Middle frontal gyrus (tissue), 1 donor: ENCODE data around the gene CRABP1.
"Not testable (repeated sequence)": the region's sequence is repeated elsewhere in the genome, so short reads cannot be mapped to it uniquely, and the experiment has no call there.

Experiments
- DNase-seq: peaks from one replicate; pipeline ENCODE4 v3.0.0-alpha.2; 2015; ENCODE audit warnings: low spot score; ENCODE audit errors: extremely low spot score

The CRABP1 gene

DNA sequence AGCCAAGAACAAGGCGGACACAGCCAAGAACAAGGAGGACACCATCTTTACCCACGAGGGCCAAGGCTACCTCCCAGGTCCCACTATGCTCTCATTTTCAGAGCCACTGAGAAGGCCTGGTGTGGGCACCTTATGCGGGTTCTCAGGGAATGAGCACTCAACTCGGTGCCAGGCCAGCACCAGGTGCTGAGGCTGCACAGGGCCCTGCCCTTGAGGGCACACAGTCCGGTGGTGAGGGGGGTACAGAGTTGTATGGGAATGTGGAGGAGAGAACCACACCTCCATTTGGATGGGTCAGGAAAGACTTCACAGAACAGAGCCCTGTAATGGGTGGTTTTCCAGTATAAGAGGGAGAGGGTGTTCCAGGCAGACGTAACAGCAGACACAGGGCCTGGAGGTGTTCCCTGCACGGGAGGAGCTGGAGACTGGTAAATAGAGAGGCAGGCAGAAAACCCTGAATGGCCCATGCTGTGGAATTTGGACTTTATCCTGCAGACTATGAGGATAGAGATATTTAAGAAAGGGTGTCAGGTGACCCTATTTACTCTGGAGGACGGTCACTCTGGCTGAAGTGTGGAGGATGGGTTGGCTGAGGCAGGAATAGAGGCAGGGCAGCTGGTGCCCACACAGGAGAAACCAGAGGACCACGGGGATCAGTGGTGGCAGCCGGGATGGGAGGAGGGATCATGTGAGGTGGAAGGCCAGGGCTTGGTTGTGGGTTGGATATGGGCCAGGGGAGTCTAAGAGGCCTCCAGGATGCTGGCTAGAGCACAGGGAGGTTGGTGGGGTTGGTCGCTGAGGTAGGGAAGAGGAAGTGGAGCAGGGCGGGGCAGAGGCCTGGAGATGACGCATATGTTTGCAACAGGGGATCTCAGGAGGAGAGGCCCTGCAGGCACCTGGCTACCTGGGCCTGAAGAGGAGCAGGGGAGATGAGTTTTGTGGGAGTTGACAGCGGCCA is 34.6 kb downstream of the CRABP1 start:
- no peak for DNase-seq

DNA sequence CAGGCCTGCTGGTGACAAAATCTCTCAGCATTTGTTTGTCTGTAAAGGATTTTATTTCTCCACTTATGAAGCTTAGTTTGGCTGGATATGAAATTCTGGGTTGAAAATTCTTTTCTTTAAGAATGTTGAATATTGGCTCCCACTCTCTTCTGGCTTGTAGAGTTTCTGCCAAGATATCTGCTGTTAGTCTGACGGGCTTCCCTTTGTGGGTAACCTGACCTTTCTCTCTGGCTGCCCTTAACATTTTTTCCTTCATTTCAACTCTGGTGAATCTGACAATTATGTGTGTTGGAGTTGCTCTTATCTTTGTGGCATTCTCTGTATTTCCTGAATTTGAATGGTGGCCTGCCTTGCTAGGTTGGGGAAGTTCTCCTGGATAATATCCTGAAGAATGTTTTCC is 40.0 kb downstream of the CRABP1 start:
- not testable (repeated sequence) for DNase-seq

DNA sequence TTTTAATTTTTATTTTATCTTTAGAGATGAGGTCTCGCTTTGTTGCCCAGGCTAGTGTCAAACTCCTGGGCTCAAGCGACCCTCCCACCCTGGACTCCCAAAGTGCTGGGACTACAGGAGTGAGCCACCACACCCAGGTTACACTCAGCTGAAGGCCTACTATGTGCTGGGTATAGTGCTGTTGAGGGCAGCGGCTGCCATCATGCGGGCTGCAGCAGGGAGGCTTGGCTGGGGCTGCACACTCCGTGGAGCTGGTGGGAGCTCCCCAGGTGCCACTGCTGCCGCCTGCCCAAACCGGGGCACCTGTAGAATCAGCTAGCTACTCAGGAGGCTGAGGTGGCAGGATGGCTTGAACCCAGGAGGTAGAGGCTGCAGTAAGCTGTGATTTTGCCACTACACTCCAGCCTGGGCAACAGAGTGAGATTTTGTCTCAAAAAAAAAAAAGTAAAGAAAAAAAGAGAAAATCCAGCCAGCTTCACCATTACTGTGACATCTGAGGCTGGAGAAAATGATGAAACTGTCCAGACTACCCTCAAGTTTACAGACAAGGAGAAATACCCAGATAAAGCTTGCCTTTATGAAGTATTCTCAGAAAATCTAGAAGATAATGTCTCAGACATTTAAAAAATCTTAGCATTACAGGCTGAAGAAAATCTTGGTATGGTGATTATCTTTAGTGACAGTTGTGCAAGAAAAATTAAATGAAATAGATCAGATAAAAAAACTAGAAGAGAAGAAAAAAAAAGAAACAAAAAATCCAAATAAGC is 42.1 kb downstream of the CRABP1 start:
- no peak for DNase-seq

DNA sequence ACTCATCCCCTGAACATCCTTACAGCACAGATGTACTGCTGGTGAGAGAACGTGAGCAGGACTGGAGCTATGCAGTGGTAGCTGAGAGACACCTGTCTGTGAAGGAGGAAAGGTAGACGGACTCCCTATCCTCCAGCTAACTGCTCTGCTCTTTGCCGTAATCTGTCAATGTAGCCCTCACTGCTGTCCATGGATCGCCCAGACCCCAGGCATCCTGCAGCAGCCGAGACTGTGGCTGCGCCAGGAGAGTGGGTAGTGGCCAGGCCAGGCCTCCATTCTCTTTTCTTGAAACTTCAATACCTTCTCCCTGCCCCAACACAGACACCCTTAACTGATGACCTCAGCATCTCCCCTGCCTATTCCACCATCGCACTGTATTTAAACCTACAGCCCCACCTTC is 44.5 kb downstream of the CRABP1 start:
- no peak for DNase-seq

DNA sequence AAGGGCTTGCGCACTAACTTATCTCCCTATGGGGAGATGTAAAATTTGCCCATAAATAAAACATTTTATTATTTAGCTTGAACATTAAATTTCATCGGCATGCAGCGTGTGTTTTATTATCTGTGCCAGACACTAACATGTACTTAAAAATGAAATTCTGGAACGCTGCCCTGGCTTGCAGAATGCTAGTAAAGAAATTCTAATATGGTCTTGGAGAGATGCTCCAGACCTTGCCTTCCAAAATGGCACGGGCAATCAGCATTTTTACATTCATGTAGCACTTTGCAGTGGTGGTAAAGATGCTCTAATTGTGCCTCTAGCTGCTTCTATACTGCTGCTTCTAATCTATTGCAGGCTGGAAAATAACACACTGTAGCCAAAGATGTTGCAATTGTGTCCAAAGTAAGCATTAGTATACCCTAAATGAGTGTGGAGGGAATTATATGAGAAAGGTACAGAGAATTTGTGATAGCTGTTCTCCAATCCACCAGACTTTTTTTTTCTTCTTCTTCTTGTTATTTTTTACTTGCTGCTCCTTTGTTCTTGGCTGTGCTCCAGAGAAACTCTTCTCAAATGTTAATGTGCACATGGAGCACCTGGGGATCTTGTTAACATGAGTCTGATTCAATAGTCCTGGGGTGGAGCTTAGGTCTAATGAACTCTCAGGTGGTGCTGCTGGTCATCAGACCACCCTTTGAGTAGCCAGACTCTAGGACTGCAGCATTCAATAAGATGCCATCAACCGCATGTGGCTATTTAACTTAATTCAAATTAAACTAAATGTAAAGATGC is 47.3 kb downstream of the CRABP1 start:
- no peak for DNase-seq

DNA sequence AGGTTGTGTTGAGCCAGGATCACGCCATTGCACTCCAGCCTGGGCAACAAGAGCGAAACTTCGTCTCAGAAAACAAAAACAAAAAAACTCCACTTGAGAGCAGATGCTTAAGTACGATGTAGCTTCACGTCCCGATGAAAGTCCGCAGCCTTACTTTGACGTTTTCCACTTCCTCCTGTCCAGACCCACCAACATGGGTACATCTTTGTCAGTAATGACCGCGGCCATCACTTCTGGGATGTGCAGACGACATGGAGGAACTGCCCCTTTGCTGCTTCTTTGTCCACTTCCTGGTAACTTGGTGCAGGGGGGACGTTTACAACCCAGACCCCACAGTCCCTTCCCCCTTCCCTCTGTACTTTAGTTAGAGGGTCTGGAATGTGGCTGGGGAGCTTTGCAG is 48.7 kb downstream of the CRABP1 start:
- DNase-seq = no peak

DNA sequence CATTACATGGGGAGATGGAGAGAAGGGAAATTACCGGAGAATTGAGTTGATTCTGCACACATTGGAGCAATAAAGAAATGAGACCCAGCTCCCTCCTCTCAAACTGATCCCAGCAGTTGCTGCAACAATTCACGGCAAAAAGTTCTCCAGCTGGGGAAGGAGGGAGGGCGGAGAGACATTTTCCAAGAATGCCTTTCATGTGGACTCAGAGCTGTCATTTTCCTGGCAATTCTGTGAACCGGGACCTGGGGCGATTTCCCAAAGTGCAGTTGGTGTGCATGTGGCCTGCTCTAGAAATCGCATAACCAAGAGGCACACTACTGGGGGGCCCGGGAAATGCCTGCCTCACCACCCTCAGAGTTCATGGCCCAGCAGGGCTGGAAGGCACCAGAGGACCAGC is 49.2 kb downstream of the CRABP1 start:
- DNase-seq = no peak

DNA sequence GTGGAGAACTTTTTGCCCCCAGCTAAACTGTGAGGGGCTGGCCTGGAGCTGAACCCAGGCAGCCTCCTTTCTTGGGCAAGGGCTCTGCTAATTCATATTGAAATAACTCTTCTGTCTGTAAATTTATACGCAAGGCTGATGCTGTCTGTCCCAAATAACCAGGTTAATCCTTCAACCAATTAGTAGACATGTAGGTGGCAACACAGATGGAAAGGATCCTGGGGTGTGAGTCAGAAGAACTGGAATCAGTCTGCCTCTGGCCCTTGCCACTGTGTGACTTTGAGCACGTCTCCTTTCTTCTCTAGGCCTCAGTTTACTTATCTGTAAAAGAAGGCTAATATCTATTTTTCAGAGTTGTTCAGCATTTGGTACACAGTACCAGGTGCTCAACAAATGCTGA is 49.6 kb downstream of the CRABP1 start:
- DNase-seq = no peak

DNA sequence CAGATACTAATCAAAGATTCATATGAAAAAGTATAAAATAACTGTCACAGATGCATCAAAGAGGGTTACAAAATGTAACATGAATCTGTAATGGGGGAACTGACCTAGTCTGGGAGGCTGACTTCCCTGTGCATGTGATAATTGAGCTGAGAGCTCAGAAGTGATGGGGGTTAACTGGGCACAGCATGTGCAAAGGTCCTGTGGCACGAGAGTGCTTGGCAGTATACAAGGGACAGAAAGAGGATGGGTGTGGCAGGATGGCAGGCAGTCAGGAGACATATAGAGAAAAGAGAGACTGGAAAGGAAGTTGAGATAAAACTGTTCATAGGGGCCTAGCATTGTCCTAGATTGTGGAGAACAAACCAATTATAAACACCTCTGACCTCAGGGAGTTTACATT is 50.1 kb downstream of the CRABP1 start:
- no peak for DNase-seq

DNA sequence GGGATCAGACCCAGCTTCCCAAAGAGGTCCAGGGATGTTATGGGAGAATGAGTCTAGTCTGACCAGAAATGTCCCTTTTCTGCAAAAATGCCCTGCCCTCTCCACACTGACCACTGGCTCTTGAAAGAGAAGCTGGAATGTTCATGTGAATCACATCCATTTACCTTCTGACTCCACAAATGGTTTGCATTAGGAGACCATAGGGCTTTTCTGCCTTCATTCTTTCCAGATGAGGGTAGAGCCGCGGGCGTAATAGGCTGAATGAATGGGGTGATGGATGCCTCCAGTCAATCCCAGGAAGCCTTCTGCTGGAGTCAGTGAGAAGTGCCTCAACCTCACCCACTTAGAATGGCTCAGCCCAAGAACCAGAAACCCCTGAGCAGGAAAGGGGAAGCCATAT is 50.7 kb downstream of the CRABP1 start:
- no peak for DNase-seq

DNA sequence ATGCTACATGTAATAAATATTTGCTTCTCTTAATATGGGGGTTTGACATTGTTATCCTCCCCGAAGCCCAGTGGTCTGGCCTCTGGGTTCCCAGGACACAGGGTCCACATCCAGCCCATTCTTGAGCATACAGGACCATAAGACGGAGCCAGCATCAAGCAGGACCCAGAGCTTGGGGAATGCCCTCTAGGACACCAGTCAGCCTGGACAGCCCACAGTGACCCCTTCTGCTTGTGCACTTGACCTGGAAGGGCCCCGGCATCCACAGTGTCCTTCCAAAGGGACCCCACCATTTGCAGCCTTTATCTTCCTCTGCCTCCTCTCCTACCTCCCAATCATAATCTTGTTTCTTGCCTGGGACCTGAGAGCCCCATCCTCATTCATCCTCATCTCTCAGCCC is 51.6 kb downstream of the CRABP1 start:
- DNase-seq = no peak

DNA sequence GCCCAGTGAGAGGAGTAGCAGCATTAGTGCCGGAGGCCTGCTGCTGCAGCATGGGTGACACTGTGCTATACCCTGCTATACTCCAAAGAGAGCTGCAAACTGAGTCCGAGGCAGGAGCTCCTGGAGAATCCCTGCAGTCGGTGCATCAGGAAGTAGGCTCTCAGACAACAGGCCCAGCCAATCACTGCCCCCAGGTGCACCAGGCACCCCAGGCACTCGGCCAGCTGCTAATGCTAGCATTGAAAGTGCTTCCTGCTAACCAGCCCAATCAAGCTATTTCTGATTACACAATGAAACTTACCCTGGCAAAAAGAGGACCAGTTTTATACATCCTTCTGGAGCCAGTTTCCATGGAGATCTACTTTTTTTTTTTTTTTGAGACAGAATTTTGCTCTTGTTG is 52.3 kb downstream of the CRABP1 start:
- no peak for DNase-seq

DNA sequence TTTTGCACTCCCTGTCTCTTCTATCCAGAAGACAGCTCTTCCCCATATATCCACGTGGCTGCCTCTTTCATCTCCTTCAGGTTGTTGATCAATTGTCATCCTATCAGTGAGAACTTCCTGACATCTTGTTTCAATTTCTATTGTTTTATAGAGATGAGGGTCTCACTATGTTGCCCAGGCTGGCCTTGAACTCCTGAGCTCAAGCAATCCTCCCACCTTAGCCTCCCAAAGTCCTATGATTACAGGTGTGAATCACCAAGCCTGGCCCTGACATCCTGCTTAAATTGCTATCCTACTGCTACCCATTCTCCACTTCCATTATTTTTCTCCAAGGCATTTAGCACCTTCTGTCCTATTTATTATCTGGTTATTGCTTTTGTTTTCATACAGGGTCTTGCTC is 53.0 kb downstream of the CRABP1 start:
- no peak for DNase-seq

DNA sequence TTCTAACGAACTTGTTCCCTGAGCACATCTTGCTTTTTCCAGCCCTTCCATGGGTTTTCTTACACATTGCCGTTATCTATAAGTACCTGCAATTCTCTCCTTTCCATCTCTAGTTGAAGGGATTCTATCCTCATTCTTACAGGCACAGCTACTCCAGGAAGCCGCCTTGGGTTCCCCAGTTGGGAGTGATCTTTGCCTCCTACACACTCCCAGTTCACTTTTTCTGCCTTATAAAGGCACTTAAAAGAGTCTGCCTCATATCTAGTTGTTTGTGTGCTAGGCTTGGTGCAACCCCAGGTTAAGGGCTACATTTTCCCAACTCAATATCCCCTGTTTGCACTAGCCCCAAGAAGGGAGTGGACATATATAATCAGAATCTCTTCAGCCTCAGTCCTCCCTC is 53.9 kb downstream of the CRABP1 start:
- DNase-seq = no peak

DNA sequence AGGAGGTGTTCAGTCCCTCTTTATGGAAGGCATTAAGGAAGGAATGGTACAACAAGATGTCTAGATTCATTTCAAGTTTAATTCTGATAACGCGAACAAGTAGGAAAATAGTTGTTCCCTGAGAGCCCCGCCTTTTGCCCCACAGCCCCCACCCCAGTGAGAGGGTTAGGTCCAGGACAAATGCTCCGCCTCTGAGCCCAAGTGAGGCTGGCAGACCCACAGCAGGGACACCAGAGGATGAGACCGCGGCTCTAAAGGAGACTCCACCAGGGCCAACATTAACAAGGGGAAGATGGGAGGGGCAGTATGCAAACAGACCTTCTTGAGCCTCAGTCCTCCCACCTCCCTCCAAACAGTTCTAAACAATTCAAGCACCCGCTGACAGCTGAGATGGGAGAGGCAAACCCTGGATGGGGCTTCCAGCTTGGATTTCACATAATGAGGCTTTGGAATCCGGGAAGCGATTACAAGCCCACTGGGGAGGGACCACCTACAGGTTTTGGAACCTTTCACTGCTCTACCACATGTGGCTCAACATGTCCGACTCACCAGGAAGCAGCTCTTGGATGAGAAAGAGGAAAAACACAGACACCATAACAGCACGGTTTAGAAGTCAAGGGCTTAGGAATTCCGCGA is 54.9 kb downstream of the CRABP1 start:
- no peak for DNase-seq

DNA sequence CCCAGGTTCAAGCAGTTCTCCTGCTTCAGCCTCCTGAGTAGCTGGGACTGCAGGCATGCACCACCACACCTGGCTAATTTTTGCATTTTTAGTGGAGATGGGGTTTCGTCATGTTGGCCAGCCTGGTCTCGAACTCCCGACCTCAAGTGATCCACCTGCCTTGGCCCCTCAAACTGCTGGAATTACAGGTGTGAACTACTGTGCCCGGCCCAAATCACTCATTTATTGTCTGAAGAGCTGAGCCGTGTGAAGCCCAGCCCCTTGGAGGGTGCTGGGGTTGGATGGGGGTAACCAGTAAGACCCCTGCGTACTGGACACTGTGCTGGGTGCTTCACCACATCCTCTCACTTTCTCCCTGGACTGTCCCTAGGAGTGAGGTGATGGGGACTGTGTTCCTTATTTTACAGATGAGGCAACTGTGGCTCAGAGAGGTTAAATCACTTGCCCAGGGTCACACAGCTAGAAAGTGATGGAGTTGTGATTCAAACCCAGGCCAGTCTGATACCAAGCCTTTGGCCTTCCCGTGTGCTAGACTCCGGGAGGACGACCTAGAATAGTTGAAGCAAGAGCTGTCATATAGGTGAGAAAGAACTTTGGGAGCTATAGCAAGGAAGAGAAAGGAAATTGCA is 56.1 kb downstream of the CRABP1 start:
- DNase-seq = no peak

DNA sequence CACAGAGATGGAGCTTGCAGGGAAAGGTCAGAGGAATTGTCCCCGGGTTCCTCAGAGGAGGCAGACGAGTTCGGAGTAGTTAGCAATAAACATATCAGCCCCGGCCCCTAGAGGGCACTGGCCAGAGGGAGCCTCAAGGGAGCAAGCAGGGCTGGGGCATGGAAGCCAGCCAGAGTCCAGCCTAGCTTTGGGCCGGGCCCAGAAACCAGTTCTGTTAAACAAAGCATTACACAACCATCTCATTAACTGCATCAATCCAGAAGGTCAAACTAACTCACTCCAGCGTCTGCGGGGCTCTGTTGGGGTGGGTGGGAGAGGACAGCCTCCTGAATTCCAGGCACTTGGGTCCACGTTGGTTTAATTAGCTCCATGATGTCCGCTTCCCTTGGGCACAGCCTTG is 56.8 kb downstream of the CRABP1 start:
- DNase-seq = no peak

DNA sequence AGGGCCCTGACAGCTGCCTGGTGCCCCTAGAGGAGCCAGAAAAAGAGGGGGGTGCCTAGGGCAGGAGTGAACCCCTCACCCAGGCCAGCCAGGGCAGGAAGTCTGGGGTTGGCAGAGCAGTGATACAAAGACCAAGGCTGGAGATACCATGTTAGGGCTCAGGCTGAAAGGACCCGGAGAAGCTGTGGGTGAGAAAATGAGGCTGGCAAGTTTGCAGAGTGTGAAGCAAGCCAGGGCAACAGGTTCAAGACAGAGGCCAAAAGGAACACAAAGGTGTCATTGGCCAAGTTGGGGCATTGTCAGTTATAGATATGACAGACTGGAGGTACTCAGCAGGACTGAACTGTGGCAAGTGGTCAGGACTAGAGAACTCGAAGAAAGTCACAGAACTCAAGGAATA is 57.2 kb downstream of the CRABP1 start:
- no peak for DNase-seq
